ENCODE measurements around the gene CSNK2A3. TPM values are rescaled to one million over a fixed set of nuclear protein-coding genes. Genes with fewer than 3 reads are reported as not detected.

Gene CSNK2A3
- total RNA-seq, 1 donor from 2014 or later = 0.75 TPM

- peaks cover 5% of the 10 kb centered on the region for H3K9me3 Mint-ChIP-seq
- no peaks in the 10 kb centered on the region for H3K27me3 Mint-ChIP-seq
- peaks cover 11% of the 10 kb centered on the region for H3K4me1 Mint-ChIP-seq (ENCODE audit: unreplicated experiment)
- H3K36me3 Mint-ChIP-seq = peaks cover 10% of the 10 kb centered on the region
- TF ChIP-seq CTCF (conservative IDR thresholded peaks at IDR 0.05) = no peak
- H3K27ac Mint-ChIP-seq = no peak overlapping the region
- no peak overlapping the region for H3K4me3 Mint-ChIP-seq
- DNase-seq (ENCODE audit: extremely low spot score, unreplicated experiment) = no peak
These were observed 32.2 kb downstream of the CSNK2A3 start for GRCh38 chr11:11320825-11321224.

DNA sequence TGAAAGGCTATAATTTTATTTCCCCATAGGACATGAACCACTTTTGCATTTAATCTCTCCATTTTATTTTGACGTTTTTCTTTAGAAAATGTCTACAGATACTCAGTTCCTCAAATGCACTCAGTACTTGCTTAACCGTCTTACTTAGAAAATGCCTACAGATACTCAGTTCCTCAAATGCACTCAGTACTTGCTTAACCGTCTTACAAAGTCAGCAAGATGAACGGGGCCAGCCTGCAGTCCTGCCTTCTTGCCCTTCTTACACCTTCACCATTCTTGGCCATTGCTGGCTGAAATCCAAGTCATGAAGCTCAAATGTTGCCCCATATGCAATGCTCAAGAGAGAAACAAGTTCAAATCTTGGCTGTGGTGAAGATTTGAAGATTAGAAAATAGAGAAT is 34.1 kb downstream of the CSNK2A3 start:
- H3K27ac Mint-ChIP-seq = no peak overlapping the region

DNA sequence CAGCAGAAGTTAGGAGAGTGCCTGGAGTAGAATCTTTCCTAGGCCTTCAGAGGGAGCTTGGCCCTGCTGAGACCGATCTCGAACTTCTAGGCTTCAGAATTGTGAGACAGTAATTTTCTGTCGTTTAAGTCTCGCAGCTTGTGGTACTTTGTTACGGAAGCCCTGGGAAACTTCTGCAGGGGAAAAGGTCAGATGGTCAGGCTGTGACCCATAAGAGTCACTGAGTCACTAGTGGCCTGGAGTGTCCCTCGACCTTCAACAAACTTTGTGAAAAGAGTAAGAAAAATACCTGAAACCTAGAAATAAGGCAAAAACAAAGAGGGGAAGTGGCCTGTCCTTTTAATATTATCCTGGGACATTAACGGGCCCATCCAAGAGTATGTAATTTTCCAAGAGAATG is 34.6 kb downstream of the CSNK2A3 start:
- peaks cover 4% of the 10 kb centered on the region for H3K36me3 Mint-ChIP-seq
- no peak overlapping the region for H3K27ac Mint-ChIP-seq
- no peak for TF ChIP-seq CTCF (conservative IDR thresholded peaks at IDR 0.05)
- no peaks in the 10 kb centered on the region for H3K27me3 Mint-ChIP-seq
- H3K4me3 Mint-ChIP-seq = no peak overlapping the region
- H3K9me3 Mint-ChIP-seq = peaks cover 5% of the 10 kb centered on the region
- DNase-seq (ENCODE audit: extremely low spot score, unreplicated experiment) = no peak
- H3K4me1 Mint-ChIP-seq (ENCODE audit: unreplicated experiment) = peaks cover 11% of the 10 kb centered on the region

More for the DNA sequence above, 34.1 kb downstream of the CSNK2A3 start:
- TF ChIP-seq CTCF (conservative IDR thresholded peaks at IDR 0.05) = no peak
- no peak for DNase-seq (ENCODE audit: extremely low spot score, unreplicated experiment)
- peaks cover 5% of the 10 kb centered on the region for H3K9me3 Mint-ChIP-seq
- H3K36me3 Mint-ChIP-seq = peaks cover 4% of the 10 kb centered on the region
- H3K27me3 Mint-ChIP-seq = no peaks in the 10 kb centered on the region
- no peak overlapping the region for H3K4me3 Mint-ChIP-seq
- peaks cover 11% of the 10 kb centered on the region for H3K4me1 Mint-ChIP-seq (ENCODE audit: unreplicated experiment)

DNA sequence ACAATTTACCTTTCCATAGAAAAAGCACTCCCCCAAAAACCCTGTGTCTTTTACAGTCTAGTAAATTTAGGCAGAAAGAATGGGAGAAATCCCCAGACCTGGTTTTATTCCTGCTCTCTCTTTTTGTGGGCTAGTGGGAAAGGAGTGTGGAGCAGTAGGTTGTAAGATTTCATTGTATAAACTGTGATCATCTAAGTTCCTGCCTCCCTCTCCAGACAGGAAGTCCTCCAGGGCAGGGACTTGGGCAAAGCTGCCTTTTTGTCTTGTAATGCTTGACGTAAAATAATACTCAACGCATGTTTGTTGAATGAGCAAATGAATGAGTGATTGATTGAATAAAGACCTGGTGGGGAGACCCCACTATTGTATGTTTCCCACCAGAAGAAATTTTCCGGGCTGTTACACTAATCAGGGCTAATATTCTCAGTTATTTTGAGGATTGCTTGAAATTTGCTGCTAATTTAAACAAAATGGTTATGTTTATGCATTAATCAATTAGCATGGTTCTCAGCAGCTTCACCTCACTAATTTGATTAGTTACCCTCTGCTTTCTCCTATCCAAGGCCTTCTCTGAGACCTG is 36.3 kb downstream of the CSNK2A3 start:
- no peaks in the 10 kb centered on the region for H3K9me3 Mint-ChIP-seq
- TF ChIP-seq CTCF (conservative IDR thresholded peaks at IDR 0.05) = no peak
- H3K36me3 Mint-ChIP-seq = no peaks in the 10 kb centered on the region
- no peak overlapping the region for H3K4me3 Mint-ChIP-seq
- no peak for DNase-seq (ENCODE audit: extremely low spot score, unreplicated experiment)
- peaks cover 11% of the 10 kb centered on the region for H3K4me1 Mint-ChIP-seq (ENCODE audit: unreplicated experiment)
- H3K27ac Mint-ChIP-seq = no peak overlapping the region
- peaks cover 3% of the 10 kb centered on the region for H3K27me3 Mint-ChIP-seq

DNA sequence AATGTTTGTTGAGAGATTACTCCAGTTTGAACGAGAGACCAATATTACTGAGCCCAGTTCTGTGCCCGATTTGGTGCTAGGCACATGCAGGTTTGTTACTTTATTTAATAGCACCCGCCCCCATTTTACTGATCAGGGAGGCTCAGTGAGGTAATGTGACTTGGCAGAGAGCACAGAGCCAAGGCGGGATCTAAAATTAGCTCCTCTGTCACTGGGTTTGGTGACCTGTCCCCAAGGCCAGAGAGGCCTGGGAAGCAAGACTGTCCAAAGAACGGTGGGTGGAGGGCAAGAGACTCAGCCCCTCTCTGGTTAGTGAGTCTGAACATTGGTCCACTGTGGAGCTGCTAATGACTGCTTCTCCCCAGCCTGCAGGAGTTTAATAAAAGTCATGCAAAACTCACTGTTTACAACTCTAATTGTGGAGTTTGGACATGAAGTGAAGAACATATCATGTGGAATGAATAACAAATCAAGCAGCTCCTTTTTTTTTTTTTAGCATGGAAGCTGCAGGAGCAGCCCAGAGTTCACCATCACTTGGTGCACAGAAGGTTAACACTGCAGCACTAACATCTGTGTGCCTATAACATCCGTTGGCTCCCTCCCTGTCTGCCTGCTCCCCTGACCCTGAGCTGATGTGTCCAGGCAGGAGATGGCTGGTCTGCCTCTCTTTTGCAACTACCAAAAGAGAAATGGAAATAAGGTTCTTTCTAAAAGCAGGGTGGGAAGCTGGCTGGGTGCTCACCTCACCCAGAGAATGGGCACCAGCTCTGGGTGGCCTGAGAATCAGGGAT is 39.0 kb downstream of the CSNK2A3 start:
- H3K27ac Mint-ChIP-seq = no peak overlapping the region
- DNase-seq (ENCODE audit: extremely low spot score, unreplicated experiment) = no peak
- peaks cover 3% of the 10 kb centered on the region for H3K27me3 Mint-ChIP-seq
- no peaks in the 10 kb centered on the region for H3K9me3 Mint-ChIP-seq
- H3K4me3 Mint-ChIP-seq = no peak overlapping the region
- no peaks in the 10 kb centered on the region for H3K36me3 Mint-ChIP-seq
- H3K4me1 Mint-ChIP-seq (ENCODE audit: unreplicated experiment) = peaks cover 11% of the 10 kb centered on the region
- no peak for TF ChIP-seq CTCF (conservative IDR thresholded peaks at IDR 0.05)
